Fibroblast of skin of right biceps (primary cell): ENCODE results near the gene MMD2.

Source experiments
- DNase-seq: peaks from one replicate; pipeline ENCODE4 v3.0.0-alpha.2; 2013

The MMD2 gene

DNA sequence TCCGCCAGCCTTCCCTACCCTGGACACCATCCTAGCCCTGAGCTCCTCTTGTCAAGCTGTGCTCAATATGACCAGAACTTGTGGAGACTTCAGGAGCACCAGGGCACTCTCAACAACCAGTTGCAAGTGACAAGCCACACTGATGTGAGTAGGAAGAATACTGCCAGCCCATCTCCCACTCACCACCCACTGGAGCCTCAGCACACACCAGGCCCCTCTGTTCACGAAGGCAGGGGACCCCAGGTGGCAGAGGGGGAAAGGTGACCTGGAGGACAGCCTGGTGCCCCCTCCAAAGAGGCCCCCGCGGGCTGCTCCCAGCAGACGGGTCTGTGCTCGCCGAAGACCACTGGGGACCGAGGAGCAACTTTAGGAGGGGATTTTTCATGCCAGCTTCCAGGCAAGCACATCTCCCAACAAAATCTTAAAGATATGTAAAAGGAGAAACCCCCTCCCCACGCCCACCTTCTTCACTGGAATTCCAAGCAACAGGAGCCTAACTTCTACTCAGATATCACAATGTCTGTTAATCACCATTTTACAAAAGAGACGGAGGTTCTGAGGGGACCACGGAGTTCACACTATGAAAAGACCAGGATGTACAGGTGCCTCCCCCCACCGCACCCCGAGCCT is 1.0 kb downstream of the MMD2 start:
- DNase-seq = no peak

DNA sequence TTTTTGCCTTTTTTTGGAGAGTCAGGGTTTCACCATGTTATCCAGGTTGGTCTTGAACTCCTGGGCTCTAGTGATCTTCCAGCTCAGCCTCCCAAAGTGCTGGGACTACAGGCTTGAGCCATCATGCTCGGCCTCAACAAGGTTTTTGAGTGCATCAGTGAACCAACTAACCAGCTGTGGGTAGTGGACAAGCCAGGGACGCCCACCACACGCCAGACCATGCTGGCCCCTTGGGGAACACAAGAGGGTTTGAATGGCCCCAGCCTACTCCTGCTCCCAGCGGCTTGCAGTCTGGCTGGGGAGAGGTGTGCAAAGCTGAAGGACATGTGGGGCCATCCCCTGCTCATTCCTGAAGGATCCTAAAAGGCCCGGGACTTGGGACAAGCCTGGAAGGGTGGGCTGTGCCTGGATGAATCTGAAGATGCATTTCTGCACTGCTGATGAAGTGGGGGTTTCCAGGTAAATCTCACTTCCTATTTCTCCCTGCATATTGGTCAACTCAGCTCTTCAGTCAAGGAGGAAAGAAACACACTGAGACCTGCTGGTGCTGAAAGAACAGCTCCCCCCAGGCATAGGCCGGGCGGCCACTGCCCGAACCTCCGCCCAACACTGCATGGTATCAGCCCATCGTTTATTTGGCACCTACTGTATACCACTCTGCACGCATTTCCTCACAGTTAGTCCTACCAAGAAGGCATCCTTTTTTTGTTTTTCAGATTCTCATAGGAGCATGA is 6.9 kb downstream of the MMD2 start:
- DNase-seq = peak; percentile 6

DNA sequence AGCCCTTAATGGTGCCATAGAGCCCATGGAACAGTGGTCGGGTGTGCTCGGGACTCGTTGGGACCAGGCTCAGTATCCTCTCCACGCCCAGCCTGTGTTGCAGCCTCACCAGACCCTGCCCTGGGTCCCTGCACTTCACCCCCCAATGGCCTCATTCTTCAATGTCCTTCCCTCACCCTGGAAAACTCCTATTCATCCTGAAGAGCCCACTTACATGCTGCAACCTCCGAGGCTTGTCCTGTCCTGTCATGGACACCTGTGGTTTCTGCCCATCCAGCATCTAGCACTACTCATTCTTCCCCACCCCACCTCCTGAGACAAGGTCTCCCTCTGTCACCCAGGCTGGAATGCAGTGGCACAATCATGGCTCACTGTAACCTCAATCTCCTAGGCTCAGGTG is 7.7 kb downstream of the MMD2 start:
- no peak for DNase-seq

DNA sequence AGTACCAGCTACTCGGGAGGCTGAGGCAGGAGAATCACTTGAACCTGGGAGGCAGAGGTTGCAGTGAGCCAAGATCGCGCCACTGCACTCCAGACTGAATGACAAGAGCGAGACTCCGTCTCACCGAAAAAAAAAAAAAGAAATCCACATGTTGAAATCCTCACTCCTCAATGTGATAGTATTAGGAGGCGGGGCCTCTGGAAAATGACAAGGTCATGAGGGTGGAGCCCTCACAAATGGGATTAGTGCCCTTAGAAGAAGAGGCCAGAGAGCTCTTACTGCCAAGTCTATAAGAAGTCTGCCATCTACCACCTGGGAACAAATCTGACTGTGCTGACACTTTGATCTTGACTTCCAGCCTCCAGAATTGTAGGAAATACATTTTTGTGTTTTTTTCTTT is 10.6 kb downstream of the MMD2 start:
- DNase-seq = no peak

DNA sequence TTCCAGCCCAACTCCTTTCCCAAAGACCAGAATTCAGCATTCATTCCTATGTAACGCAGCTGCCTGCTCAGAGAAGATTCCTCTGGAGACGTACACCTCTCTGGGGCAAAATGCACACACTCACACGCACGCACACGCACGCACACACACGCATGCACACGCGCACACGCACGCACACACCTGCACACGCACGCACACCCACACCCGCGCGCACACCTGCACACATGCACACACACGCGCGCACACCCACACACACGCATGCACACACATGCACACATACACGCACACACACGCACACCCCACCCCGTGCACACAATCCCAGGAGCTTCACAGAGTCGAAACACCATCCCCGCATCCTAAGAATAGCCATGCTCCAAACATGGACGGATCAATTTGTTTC is 13.0 kb downstream of the MMD2 start:
- no peak for DNase-seq

DNA sequence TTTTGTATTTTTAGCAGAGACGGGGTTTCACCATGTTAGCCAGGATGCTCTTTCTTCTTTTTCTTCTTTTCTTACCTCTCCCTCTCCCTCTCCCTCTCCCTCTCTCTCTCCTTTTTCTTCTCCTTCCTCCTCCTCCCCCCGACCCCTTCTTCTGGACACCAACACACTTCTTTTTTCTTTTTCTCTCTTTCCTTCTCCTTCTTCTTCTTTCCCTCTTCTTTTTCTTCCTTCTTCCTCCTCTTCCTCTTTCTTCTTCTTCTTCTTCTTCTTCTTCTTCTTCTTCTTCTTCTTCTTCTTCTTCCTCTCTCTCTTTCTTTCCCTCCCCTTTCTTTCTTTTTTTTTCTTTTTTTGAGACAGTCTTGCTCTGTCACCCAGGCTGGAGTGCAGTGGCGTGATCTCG is 14.0 kb downstream of the MMD2 start:
- no peak for DNase-seq

DNA sequence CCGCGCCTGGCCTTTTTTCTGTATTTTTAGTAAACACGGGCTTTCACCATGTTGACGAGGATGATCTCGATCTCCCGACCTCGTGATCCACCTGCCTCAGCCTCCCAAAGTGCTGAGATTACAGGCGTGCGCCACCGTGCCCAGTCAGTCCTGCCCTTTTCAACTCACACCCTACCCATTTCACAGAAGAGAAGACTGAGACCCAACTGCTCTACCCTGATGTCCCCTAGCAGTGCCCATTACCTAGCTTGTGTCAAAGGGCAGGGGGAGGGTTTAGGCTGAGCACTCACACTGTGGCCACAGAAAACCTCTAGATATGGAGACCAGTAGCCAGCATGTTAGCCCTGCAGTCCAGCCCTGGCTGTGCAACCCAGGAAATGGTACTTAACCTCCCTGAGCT is 15.7 kb downstream of the MMD2 start:
- DNase-seq = no peak

DNA sequence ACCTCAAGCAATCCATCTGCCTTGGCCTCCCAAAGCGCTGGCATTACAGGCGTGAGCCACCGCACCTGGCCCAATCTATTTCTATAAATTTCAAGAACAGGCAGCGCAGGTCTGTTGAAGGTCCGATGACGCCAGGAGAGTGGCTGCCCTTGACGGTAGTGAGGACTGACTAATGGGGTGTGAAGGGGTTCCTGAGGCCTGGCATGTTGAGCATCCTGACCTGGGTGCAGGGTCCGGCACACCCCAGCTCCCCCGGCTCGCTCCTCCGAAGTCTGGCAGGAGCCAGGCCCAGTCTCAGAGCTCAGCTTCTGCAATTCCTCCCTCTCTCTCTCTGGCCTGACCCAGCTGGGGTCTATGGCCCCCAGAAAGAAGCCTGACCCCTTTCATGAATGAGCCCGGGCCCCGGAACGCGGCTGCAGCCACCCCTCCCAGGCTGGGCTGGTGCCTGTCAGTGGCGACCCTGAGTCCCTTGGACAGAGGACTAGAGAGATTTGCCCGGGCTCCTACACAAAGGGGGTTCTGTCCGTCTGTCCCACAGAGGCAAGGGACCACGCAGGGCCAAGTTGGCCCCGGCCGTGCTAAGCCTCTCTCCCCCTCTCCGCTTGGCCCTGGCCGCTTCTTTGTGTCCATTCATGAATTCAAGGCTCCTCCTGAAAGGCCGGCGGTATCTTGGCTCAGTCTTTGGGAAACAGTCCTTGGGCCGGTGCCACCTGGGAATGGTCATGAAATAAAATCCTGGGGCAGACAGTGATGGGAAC is 18.8 kb downstream of the MMD2 start:
- no peak for DNase-seq

DNA sequence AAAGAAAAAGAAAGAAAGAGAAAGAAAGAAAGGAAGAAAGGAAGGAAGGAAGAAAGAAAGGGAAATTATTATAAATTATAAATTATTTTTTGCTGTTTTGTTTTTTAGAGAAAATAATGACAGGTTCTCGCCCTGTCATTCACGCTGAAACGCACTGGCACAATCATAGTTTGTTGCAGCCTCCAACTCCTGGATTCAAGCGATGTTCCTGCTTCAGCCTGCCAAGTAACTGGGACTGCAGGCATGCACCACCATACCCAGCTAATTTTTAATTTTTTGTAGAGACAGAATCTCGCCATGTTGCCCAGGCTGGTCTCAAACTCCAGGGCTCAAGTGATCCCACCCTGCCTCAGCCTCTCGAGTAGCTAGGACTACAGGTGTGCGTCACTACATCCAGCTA is 21.6 kb downstream of the MMD2 start:
- no peak for DNase-seq

DNA sequence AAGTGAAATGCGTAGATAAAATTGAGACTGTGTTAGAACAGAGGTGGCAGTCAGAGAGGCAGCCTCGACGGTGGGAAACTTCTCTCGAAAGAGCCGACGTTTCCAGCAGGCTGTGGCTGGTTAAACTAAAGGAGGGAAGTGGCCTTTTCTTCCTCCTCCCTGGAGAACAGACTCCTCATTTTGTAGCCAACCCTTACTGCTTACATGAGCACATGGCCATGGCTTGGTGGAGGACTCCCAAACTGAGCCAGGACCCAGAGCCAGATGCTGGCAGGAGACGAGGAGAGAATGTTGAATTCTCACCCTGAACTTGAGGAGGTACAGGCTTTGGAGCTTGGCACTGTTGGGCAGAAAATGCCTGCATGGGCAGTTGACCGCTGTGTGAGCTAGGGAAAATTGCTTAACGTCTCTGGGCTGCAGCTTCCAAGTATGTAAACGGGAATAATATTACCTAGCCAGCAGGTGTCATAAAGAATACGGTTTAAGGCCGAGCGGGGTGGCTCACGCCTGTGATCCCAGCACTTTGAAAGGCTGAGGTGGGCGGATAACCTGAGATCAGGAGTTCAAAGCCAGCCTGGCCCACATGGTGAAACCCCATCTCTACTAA is 24.5 kb downstream of the MMD2 start:
- no peak for DNase-seq

DNA sequence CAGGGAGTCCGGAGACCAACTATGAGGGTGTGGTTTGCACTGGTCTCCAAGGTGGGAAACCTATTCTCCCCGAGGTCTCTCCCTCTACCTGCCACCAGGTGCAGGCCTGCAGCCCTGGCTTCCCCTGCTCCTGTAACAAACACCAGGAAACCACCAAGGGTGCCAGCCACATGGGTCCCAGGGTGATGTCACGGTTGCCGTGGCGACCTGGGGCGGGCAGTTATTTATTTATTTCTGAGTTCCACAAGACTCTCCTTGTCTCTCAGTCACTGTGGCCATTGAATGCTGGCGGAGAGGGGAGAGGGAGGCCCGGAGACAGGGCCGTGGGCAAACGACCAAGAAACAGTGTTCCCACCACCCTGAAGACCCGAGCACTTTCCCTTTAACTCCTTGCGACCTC is 27.0 kb downstream of the MMD2 start:
- DNase-seq = no peak

DNA sequence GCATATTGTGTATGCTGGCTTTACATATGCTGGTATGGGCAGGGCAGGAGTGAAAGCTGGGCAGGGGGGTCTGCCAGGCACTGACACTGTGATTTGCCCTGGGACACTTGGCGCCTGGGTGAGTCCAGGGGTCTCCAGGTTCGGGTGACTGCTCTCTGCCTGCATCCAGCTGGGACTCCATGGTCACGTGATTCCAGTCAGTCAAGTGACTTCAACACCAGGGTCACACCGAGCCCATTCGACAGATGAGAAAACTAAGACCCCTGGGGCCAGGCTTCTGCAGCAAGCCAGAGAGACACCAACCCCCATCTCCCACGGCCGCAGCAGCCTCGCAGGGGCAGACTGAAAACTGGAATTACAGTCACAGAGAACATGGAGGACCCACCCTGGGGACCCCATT is 30.0 kb downstream of the MMD2 start:
- DNase-seq = no peak

DNA sequence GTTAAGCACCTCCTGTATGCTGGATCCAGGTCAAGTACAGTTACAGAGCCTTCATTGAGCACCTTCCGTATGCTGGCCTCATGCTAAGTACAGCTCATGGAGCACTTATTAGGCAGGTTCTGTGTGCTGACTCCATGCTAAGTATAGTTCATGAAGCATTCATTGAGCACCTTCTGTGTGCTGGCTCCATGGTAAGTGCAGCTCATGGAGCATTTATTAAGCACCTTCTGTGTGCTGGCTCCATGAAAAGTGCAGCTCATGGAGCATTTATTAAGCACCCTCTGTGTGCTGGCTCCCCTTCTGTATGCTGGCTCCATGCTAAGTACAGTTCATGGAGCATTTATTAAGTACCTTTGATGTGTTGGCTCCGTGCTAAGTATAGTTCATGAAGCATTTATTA is 30.5 kb downstream of the MMD2 start:
- no peak for DNase-seq

DNA sequence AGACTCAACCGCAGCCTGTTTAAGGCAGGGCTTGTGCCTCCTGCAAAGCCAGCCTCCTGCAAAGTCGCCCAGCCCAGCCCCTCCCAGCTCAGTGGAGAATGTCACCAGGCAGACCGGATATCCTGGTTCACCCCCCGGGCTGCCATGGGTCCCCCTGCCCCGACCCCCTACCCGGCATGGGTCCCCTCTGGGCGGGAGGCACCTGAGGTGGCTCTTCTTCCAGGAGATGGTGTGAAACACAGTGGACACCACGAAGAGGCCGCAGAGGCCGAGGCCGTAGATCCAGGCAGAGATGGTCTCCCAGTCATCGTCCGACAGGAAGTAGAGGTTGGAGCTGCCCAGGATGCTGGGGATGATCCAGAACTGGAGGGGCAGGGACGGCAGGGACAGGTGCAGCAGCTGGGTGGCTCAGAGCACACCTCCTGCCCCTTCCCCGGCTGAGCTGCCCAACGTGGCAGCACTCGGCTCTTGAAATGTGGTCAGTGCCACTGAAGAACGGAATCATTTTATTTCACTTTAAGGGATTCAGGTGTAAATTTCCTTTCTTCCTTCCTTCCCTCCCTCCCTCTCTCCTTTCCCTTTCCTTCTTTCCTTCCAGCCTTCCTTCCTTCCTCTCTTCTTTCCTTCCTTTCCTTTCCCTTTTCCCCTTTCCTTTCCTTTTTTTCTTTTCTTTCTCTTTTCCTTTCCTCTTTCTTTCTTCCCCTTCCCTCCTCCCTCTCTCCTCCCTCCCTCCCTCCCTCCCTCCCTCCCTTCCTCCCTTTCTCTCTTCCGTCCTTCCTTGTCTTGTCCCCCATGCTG is 38.8 kb downstream of the MMD2 start:
- no peak for DNase-seq

DNA sequence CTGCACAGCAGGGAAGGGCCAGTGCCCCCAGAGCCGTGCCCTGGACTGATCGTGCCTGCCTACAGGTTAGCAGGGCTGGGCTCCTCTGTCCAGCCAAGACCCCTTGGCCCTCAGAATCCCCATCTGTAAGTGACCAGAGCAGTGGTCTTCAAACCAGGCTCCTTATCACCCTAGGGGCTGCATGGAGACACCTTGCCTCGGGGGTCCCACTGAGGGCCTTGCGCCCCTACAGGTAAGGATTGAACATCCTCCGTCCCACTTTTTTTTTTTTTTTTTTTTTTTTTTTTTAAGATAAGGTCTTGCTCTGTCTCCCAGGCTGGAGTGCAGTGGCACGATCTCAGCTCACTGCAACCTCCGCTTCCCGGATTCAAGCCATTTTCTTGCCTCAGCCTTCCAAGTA is 42.9 kb downstream of the MMD2 start:
- DNase-seq = no peak

DNA sequence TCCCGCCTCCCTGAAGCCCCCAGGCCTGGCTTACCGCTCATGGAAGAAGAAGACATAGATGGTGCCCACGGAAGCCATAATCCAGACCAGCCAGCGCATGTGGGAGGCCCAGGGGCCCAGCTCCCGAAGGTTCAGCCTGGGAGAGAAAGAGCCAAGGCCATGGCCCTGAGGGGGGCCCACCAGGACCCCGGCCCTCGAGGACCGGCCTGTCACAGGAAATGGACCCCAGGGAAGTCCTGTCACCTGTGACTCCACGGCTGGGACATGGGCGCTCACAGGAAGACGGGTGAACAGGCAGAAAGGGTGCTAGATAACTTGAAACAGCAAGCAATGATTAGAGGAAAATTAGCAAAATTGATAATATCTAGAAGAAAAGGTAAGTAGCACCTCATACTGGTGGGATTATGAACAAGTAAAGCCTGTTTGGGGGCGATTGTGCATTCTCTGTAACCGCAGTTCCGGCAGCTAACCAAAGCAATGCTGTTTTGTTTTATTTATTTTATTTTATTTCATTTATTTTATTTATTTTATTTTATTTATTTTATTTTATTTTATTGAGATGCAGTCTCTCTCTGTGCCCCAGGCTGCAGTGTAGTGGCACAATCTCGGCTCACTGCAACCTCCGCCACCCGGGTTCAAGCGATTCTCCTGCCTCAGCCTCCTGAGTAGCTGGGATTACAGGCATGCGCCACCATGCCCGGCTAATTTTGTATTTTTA is 47.7 kb downstream of the MMD2 start:
- no peak for DNase-seq

DNA sequence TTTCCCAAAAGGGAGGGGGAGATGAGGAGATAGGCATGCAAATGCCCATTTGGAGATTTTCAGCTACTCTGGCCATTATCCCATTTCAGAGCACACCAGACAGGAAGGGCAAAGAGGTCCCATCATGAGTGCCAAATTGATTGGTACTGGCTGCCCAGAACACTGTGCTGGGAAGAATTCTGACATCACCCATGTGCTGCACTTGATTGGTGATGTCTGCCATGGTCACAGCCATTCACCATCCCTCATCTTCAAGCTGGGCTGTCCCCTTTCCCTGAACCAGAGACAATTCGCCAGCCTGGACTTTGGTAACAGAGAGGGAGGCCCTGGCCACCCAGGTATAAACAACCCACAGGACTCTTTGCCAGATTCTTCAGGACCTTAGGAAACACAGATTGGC is 52.3 kb downstream of the MMD2 start:
- DNase-seq = no peak

DNA sequence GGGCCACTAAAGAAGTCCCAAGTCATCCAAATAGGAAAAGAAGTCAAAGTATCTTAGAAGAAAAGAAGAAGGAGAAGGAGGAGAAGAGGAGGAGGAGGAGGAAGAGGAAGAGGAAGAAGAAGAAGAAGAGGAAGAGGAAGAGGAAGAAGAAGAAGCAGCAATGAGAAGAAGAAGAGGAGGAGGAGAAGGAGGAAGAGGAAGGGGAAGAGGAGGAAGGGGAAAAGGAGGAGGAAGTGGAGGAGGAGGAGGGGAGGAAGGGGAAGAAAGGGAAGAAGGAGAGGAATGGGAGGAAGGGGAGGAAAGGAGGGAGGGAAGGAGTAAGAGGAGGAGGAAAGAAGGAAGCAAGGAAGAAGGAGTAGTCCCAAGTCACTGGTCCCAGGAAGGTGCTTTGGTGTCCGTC is 53.8 kb downstream of the MMD2 start:
- no peak for DNase-seq

DNA sequence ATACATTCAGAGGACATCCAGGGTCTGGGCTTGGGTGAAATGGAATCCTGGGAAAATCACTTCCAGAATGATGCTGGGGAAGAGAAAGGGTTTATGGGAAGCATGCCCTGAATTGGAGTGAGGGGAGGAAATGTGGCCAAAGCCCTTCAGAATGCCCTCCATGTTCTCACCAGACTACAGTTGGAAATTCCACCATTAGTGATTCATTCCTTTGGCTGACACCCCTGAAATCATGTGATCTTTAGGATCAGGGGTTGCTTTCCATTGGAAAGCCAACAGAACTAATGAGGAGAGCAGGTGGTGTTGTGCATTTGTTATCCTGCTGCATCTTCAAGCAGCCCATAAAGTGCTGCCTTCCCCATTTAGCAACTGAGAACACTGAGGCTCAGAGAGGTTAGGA is 54.6 kb downstream of the MMD2 start:
- no peak for DNase-seq

DNA sequence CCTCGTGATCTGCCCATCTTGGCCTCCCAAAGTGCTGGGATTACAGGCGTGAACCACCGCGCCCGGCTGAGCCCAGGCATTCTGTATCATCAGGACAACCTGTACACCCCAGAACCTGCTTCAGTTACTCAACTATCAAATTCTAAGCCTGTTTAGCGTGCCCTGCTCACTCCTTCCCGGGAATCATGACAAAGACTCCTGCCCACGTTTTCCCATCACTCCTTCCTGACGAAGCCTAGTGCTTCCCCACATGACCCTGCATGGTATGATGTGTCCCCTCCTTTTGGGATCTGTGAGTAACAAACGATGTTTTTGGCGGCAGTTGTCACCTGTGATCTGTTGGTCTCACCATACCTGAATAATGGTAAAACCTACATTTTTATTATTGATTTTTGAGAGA is 63.2 kb downstream of the MMD2 start:
- DNase-seq = no peak

DNA sequence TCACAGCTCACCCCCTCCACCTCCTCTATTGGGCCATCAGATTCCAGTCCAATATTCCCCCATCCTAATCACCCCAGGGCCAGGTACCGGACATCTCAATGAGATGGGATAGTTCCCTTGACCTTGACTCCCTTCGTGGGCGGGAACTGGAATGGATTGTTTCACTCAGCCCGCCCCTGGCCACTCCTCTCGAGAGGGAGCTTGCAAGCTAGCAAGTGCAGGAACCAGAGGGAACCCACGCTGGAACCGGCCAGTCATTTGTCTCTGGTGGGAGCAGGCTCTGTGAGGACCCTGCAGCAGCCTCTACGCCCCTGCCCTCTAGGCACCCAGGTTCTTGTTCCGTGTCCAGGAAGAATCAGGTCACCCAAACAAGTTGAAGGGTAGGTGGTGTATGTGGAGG is 64.5 kb downstream of the MMD2 start:
- DNase-seq = no peak

DNA sequence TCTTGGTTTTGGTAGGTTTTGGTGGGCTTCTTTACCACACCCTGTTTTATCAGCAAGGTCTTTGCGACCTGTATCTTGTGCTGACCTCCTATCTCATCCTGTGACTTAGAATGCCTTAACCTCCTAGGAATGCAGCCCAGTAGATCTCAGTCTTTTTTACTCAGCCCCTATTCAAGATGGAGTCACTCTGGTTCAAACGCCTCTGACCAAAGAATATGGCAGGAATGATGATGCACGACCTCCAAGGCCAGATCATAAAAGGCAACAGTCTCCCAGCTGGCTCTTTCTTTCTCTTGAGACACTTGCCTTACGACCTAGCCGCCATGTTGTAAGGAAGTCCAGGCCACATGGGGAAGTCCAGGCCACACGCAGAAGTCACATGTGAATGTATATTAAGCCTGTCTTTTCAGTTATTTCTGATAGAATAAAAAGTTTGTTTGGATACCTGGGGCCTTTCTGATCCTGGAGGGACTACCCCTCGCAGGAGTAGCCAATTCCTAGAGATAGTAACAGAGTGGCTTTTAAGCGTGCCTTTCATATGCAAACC is 65.0 kb downstream of the MMD2 start:
- DNase-seq = no peak
